NCI-H146 treated with DMSO at 0.1 percent for 48 hours (cell line): ENCODE results near the gene AKNA.

Source experiments
- DNase-seq: peaks from one replicate; lab custom pipeline; 2025; ENCODE audit not compliant: unreplicated experiment; lab: John Stamatoyannopoulos, UW

AKNA gene

GRCh38 chr9:114310471-114311450 is 77.0 kb downstream of the AKNA start:
- DNase-seq, result no peak

DNA sequence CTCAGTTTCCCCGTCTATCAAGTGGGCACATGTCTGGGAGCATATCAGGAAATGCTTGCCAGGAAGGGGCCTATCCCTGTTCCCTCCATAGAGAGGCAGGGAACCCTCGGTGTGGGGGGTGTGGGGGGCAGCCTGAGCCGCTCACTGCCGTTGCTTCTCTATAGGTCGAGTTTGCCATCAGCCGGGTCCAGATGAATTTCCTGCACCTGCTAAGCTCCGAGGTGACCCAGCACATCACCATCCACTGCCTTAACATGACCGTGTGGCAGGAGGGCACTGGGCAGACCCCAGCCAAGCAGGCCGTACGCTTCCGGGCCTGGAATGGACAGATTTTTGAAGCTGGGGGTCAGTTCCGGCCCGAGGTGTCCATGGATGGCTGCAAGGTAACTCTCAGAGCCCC is 78.7 kb downstream of the AKNA start:
- DNase-seq, result no peak

DNA sequence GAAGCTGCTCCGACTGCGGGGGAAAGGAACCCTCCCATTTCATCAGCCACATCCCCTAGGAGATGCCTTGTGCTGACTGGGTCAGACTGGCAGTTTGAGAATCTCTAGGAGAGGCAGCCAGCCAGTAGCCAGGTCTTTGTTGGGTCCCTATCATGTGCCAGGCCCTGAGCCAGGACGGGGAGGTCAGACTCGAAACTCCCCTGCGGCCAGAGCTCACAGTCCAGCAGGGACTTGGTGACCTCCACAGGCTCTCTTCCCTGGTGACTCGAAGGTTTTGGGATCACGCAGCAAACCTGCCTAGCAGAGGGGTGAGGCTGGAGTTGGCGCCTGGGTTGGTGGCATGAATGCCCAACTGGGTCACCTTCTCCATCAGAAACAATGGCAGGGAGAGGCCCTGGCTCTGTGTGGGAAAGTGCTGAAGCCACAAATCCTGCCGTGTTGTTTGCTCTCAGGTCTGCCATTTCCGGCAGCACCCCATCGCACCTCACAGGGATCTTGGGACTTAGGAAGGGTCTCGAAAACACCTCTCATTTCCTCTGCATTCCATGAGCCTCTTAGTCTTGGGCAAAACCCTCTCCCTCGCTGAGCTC is 79.3 kb downstream of the AKNA start:
- DNase-seq, result no peak

DNA sequence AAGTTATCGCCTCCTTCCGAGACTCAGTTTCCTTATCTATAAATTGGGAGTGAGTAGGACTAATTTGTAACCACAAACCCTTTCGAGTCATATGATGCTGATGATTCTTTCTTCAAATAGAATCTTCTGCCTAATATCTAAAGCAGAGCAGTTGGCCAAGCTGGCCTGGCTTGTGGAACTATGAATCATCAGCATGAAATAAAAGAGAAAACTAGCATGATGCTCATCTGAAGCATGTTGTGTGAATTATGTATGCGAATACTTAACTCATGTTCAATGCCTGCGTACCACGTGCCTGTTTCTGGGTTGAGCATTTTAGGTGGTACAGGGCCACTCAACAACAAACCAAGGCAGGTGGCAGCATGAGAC is 79.9 kb downstream of the AKNA start:
- no peak for DNase-seq

DNA sequence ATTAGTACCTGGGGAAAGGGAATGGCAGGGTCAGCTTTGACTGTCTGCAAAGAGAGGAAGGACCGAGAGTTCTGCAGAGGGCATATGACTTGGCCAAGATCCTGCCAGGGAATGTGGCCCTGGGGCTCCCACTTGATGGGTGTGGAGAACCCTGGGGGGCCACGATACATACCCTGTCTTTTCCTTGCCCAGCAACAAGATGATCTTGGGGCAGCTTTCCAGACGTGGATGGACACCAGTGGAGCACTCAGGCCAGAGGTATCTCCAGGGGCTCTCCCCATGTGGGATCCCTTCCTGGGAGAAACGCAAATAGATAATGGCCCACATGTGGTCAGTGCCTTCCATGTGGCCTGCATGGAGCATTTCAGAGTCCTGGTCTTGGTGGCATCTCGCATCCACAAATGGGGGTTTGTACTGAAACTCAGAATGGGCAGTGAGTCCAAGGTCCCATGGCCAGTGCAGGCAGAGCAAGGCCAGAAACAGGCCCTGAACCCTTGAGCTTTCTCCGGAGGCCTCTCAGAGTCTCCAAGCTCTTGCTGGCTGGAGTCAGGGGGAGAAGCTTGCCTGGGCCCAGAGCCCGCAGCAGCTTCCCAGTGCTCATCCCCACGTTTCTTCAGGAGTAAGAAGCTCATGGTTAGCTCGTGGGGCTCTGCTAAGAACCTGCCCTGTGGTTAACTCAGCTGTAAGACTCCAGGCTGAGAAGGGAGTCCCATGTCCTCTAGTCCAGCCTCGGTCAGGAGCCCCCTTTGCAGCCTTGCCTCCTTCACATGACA is 83.2 kb downstream of the AKNA start:
- no peak for DNase-seq

- DNase-seq, result no peak
Measured at GRCh38 chr9:114303977-114304376, 83.8 kb downstream of the AKNA start.

DNA sequence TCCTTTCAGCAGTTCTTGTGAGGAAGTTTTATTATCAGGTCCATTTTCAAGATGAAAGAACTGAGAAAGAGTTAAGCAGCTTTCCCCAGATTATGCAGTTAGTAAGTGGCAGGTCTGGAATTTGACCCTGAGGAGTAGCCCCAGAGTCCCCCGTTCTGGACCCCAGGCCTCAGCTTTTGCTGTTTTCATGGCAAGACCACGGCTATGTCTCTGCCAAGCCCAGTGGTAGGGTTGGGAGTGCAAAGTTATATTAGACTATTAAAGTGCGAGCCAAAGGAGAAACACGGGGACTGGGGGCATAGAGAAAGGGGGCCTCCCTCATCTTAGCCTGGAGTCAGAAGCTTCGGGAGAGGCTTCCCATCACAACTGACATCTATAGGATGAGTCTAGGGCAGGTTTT is 84.2 kb downstream of the AKNA start:
- no peak for DNase-seq

- DNase-seq, result no peak
Measured at GRCh38 chr9:114302727-114303126, 85.1 kb downstream of the AKNA start.

GRCh38 chr9:114301798-114302565 is 85.8 kb downstream of the AKNA start:
- no peak for DNase-seq

DNA sequence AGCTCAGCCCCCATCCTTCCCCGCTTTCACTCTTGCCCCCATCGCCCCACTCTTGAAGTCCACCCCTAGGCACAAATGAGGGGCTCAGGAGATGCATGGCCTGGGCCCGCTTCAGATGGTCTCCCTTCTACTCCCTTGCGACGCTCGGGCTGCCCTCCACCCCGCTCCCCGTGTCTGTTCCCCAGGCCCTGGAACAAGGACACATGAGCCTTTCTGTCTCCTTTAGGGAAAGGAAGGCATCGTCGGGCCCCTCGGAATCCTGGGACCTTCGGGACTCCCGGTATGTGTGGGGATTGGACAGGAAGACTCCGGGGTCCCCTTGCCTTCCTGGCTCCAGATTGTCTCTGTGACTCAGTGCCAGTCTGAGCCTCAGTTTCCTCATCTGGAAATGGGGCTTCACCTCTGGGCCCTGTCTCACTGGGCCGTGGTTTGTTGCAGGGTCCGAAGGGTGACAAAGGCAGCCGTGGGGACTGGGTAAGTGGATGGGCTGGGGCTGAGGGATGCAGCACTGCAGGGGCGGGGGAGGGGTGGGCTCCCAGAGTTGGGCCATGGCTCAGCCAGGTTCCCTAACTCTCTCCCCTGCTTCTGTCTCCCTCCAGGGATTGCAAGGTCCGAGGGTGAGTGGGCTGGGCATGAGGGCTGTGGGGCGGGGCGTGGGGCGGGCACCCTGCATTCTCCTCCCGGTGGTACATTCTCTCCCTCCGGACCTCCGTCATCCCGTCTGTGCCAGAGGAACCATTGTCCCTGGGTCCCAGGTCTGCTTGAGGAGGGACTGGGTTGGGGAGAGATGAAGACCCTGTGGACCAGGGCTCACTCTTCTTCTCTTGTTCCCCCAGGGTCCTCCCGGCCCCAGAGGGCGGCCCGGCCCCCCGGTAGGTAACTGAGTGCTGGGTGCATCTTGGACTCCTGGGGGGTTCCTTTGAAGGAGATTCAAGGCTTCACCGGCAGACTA is 86.7 kb downstream of the AKNA start:
- DNase-seq, result no peak

DNA sequence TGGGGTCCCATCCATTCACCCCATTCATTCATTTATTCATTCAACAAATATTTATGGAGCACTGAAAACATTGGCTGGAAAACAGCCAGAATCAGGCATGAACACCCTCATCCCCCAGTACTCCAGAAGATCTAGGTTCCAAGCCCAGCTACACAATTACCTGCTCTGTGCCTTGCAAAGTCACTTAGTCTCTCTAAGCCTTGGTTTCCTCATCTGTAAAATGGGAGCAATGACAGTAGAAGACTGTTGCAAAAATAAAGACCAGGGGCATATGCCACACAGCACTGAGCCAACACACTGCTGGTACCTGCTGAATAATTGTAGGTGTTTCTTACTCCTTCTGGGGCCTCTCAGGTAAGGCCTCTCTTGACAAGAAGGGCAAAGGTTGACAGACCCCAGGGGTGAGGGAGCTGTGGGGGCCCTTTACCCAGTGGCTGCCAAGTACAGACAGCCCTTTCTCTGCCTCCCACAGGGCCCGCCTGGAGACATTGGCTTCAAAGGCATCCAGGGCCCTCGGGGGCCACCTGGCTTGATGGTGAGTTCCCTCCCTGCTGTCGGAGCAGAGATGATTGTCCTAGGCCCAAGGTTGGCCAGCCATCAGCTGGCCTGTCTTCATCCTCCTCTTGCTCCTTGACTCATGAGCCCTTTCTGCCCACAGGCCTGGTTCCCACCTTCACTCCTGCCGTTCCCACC is 87.5 kb downstream of the AKNA start:
- DNase-seq, result no peak

DNA sequence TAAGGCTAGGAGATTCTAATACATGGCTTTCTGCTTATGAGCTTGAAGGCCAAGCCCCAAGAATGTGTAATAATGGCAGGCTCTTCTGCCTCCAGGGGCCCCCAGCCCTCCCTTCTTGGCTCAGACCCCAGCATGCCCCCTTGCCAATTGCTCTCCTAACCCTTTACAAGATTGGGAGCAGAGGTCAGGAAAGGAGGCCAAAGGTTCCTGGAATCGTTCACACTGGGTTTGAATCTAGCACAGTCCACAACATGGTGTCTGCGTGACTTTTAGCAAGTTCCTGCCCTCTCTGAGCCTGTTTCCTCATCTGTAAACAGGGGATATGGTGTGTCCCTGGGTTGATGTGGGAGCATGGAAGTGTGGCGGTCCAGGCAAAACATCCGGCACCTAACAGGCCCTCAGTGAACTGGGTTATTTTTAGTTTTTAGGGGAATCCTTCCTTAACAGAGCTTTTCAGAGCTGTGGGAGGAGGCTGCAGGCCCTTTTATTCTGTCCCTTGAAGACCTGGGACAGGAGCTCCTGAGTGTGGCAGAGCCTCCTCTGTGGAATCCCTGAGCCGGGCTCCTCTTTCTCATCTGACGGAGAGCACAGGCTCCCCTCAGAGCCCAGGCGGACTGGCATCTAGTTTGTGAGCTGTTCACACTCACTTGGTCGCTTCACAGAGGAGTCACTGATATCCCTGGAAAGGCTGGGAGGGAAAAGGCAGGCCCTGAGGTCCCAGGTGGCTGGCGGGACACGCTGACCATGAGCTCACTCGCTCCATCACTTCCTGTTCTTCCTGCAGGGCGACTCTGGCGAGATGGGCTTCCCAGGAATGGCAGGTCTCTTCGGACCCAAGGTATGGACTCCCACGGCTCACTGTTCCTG is 88.3 kb downstream of the AKNA start:
- DNase-seq, result no peak

- DNase-seq, result no peak
Measured at GRCh38 chr9:114296338-114296737, 91.4 kb downstream of the AKNA start.

GRCh38 chr9:114294664-114295063 is 93.1 kb downstream of the AKNA start:
- no peak for DNase-seq

DNA sequence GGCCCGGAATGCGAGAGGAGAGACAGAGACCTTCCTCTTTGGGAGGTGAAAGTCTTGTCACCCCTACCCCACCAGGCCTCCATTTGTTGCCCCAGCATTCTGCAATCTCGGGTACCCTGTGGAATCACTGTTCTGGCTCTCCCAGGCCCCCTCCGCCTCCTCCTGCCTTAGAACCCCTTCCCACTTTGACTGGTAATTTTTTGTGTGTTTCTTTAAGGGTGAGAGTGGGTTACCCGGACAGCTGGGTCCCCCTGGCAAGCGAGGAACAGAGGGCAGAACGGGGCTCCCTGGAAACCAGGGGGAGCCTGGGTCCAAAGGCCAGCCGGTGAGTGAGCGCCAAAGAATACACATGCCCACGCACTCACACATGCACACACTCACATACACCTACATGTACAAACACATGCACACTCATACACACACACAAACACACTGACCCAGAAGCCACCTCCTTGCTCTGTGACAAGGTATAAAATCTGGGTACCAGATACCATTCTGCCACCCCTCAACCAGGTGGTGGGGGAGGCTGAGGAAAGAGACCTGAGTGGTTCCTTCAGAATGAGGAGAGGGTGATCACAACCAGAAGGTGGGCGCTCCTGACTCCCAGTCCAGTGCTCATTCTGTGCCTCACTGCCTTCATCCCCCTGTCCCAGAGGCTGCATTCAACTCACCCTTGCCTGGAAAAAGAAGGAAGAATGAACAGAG is 95.7 kb downstream of the AKNA start:
- DNase-seq, result no peak

GRCh38 chr9:114291064-114291474 is 96.7 kb downstream of the AKNA start:
- DNase-seq, result no peak

DNA sequence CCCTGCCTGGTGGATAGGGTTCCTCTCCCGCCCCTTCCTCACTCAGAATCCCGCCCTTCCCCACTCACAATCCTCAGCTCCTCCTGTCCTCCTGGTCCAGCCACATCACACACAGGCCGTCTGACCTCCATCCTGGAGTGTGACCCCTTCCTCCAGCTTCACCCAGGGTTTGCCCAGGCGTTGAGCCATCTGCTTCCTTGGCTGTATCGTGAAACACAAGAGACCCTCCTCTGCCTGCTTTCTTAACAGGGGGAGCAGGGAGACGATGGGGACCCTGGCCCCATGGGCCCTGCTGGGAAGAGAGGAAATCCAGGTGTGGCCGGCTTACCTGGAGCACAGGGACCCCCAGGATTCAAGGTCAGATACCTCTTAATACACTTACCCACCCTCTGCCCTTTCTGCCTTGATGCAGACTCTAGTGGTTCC is 97.2 kb downstream of the AKNA start:
- DNase-seq, result no peak
